PC-9 (cell line): ENCODE data around the gene STAG1. TPM values are rescaled to one million over a fixed set of nuclear protein-coding genes. Genes with fewer than 3 reads are reported as not detected.

Experiments used
- BruUV-seq: library from RNA; stranded (reverse); fragments of 400-500 nt; replicated peaks from 2 replicates; lab custom pipeline; 2021; lab: Mats Ljungman, UMichigan
- CTCF ChIA-PET: fragments of 300-600 bp; sonication (Branson Sonifier 250); formaldehyde crosslinking; loops from one replicate; lab custom pipeline; 2022; ENCODE audit warnings: antibody characterized with exemption; lab: Charles Lee
- POLR2A ChIA-PET: fragments of 300-600 bp; sonication (Branson Sonifier 250); formaldehyde crosslinking; loops from one replicate; lab custom pipeline; 2022; ENCODE audit warnings: antibody characterized with exemption; ENCODE audit not compliant: unreplicated experiment; lab: Charles Lee
- DNase-seq, 2 experiments: peaks; one replicate each; pipeline versions ENCODE4 v3.0.0 to v3.0.0-alpha.2; 2015 to 2022; ENCODE audit warnings: mixed read lengths in 1 of 2
- H2AFZ ChIP-seq: fragments of 200-600 bp; sonication (generic); 2 replicates; pipeline ENCODE4 v1.8.1; 2017; ENCODE audit warnings: antibody characterized with exemption
- H3F3A ChIP-seq: fragments of 200-600 bp; sonication (generic); 2 replicates; pipeline ENCODE4 v1.8.1; 2017; ENCODE audit warnings: antibody characterized with exemption, mild to moderate bottlenecking, low read depth; ENCODE audit not compliant: insufficient read depth
- H3K27ac ChIP-seq: fragments of 200-600 bp; sonication (generic); 2 replicates; pipeline ENCODE4 v1.6.1; 2016; ENCODE audit warnings: mixed run types
- H3K27me3 ChIP-seq: fragments of 200-600 bp; sonication (generic); 2 replicates; pipeline ENCODE4 v1.6.1; 2016; ENCODE audit warnings: low read depth, mixed run types; ENCODE audit not compliant: insufficient read depth
- H3K36me3 ChIP-seq: fragments of 200-600 bp; sonication (generic); 2 replicates; pipeline ENCODE4 v1.6.1; 2016; ENCODE audit warnings: low read depth, mixed run types
- H3K4me1 ChIP-seq: fragments of 200-600 bp; sonication (generic); replicated peaks from 2 replicates; pipeline ENCODE4 v1.6.1; 2016; ENCODE audit warnings: mixed run types; ENCODE audit not compliant: insufficient read depth
- H3K4me2 ChIP-seq: fragments of 200-600 bp; sonication (generic); 2 replicates; pipeline ENCODE4 v1.6.1; 2017; ENCODE audit warnings: mixed run types
- H3K4me3 ChIP-seq: fragments of 200-600 bp; sonication (generic); 2 replicates; pipeline ENCODE4 v1.6.1; 2016; ENCODE audit warnings: mixed run types
- H3K79me2 ChIP-seq: fragments of 200-600 bp; sonication (generic); 2 replicates; pipeline ENCODE4 v1.6.1; 2017; ENCODE audit warnings: low read depth, mixed run types
- H3K9me2 ChIP-seq: fragments of 200-600 bp; sonication (generic); 2 replicates; pipeline ENCODE4 v1.8.1; 2017; ENCODE audit warnings: mild to moderate bottlenecking; ENCODE audit not compliant: insufficient read depth
- H3K9me3 ChIP-seq: fragments of 200-600 bp; sonication (generic); 2 replicates; pipeline ENCODE4 v1.8.1; 2016; ENCODE audit warnings: low read depth; ENCODE audit not compliant: insufficient read depth
- H4K20me1 ChIP-seq: fragments of 200-600 bp; sonication (generic); 2 replicates; pipeline ENCODE4 v1.8.1; 2017; ENCODE audit not compliant: insufficient read depth
- EZH2 ChIP-seq: fragments of 200-600 bp; sonication (generic); IDR thresholded peaks from 2 replicates; pipeline ENCODE4 v1.8.0; 2017; ENCODE audit warnings: antibody characterized with exemption, low read depth
- intact Hi-C: fragments of 100-400 bp; cut with micrococcal nuclease; formaldehyde crosslinking; loops from one replicate; pipeline ENCODE4 v1.10.0; 2022; ENCODE audit not compliant: unreplicated experiment
- total RNA-seq: library from RNA; stranded (reverse); gene quantifications from 2 replicates; pipeline ENCODE4 v1.2.3, GENCODE V29; 2021
- TF ChIP-seq, protein P1 (sequence below): fragments of 200-600 bp; sonication (generic); conservative IDR thresholded peaks from 2 replicates; pipeline ENCODE4 v1.6.1; 2017; ENCODE audit warnings: mixed run types, antibody characterized with exemption, mild to moderate bottlenecking, moderate library complexity

The STAG1 gene
- total RNA-seq, 1 experiment from 2014 or later: 39.3 TPM

DNA sequence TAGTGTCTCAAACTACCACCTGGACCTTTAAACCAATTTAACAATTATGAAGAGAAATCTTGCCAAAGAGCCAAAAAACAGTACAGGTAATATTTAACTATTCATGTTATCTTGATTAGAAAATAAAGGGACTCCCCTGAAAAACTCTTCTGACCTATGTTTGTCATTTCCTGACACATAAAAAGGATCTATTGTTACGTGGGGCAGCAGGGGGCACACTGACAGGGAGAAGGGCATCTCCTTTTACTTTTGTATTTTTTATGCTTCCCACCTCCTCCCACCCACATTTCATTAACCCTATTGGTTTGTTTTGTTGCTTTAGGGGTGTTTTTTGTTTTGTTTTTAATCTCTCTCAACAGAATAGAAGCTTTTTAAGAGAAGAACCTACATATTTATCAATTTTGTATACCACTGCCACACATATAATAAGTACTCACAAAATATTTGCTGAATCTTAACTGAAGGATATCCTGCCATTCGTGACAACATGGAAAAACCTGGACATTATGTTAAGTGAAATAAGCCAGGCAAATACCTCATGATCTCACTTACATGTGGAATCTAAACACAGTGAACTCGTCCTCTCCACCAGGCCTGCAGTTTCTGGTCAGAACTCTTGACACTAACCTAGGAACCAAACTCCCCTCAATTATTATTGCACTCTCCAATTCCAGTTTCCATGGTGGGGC lies 17.7 kb downstream of the STAG1 start:
- Histone ChIP-seq H3F3A (no peaks in the 10 kb centered on the region), H2AFZ (no peak overlapping the region), H3K4me1 (no peaks in the 10 kb centered on the region), H3K9me3 (no peaks in the 10 kb centered on the region), H3K79me2 (peaks cover 84% of the 10 kb centered on the region), H3K36me3 (no peaks in the 10 kb centered on the region), H3K27me3 (no peaks in the 10 kb centered on the region), H3K4me2 (no peak overlapping the region), H4K20me1 (peaks cover 15% of the 10 kb centered on the region), H3K9me2 (no peaks in the 10 kb centered on the region), H3K27ac (no peak overlapping the region), H3K4me3 (no peak overlapping the region)
- ChIA-PET CTCF (no interaction called here), POLR2A (no interaction called here)
- no peak for DNase-seq
- no TSS peak for BruUV-seq
- intact Hi-C loops: no loop called here
- TF ChIP-seq, protein P1, sequence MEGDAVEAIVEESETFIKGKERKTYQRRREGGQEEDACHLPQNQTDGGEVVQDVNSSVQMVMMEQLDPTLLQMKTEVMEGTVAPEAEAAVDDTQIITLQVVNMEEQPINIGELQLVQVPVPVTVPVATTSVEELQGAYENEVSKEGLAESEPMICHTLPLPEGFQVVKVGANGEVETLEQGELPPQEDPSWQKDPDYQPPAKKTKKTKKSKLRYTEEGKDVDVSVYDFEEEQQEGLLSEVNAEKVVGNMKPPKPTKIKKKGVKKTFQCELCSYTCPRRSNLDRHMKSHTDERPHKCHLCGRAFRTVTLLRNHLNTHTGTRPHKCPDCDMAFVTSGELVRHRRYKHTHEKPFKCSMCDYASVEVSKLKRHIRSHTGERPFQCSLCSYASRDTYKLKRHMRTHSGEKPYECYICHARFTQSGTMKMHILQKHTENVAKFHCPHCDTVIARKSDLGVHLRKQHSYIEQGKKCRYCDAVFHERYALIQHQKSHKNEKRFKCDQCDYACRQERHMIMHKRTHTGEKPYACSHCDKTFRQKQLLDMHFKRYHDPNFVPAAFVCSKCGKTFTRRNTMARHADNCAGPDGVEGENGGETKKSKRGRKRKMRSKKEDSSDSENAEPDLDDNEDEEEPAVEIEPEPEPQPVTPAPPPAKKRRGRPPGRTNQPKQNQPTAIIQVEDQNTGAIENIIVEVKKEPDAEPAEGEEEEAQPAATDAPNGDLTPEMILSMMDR: no peak
- TF ChIP-seq EZH2: no peak

DNA sequence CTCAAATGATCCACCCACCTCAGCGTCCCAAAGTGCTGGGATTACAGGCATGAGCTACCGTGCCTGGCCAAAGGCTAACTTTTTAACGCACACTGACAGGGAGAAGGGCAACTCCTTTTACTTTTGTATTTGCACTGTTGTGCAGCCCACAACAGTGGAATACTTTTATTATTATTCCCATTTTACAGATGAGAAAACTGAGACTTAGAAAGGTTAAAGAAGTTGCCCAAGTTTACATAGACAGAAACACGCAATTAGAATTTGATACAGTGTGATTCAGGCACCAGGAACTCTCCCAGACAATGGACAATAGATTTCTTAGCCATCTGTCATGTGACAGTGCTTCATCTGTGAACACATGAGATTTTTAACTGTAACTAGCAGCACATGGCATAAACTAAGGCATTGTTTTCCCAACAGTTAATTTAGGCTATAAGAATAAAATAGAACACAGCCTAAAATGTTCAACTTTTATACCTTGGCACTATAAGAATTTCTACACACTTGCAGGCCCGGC lies 18.8 kb downstream of the STAG1 start:
- TF ChIP-seq, protein P1: no peak
- TF ChIP-seq EZH2: no peak
- no peaks in the 10 kb centered on the region for H3K4me1 ChIP-seq
- H3K4me2 ChIP-seq: no peak overlapping the region
- DNase-seq: no peak
- CTCF ChIA-PET: interaction anchor here (0.7 kb wide), 1 partner anchor 426 kb away, joined by 3 read pairs; no protein-coding TSS in a partner anchor
- no TSS peak for BruUV-seq
- H3K27me3 ChIP-seq: no peaks in the 10 kb centered on the region
- no peaks in the 10 kb centered on the region for H3F3A ChIP-seq
- H3K4me3 ChIP-seq: no peak overlapping the region
- peaks cover 10% of the 10 kb centered on the region for H4K20me1 ChIP-seq
- no peak overlapping the region for H2AFZ ChIP-seq
- no peak overlapping the region for H3K27ac ChIP-seq
- intact Hi-C loops: no loop called here
- H3K79me2 ChIP-seq: peaks cover 84% of the 10 kb centered on the region
- H3K36me3 ChIP-seq: no peaks in the 10 kb centered on the region
- no peaks in the 10 kb centered on the region for H3K9me3 ChIP-seq
- no peaks in the 10 kb centered on the region for H3K9me2 ChIP-seq
- POLR2A ChIA-PET: no interaction called here

DNA sequence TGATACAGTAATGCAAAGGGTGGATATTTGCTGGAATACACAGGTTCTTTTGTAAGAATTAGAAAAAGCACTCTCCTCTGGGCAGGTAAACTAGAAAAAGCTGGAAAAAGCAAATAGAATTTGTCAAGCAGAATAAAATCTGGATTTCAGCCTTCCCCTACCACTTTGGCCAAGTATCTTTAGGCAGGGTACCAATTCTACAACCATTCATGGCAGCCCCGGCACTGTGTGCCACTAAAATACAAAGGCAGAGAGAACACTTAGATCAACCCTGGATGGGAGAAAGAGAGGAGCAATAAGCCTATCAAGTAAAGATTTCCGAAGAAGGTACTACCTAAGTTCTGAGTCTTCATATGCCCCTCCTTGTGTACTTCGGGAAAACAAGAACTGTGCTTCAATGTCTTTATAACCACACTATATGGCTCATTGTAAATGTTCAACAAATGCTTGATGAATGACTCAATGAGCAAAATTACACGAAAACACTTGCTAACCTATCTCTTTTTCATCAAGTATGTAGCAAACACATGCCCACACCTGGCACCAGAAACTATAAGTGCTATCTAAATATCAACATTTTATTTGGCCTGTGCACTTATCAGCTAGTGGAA lies 20.8 kb downstream of the STAG1 start:
- Histone ChIP-seq H3K9me2 (no peaks in the 10 kb centered on the region), H4K20me1 (peaks cover 14% of the 10 kb centered on the region), H3K36me3 (no peaks in the 10 kb centered on the region), H3K4me2 (no peak overlapping the region), H2AFZ (no peak overlapping the region), H3F3A (no peaks in the 10 kb centered on the region; the same call in 1 of the 2 replicates), H3K79me2 (peaks cover 93% of the 10 kb centered on the region), H3K27me3 (no peaks in the 10 kb centered on the region), H3K27ac (no peak overlapping the region), H3K4me1 (no peaks in the 10 kb centered on the region), H3K4me3 (no peak overlapping the region), H3K9me3 (no peaks in the 10 kb centered on the region)
- no peak for DNase-seq
- TF ChIP-seq, protein P1: no peak
- no peak for TF ChIP-seq EZH2
- BruUV-seq: no TSS peak
- intact Hi-C loops: no loop called here
- CTCF ChIA-PET: interaction anchor here (0.7 kb wide), 1 partner anchor 254 kb away, joined by 3 read pairs; no protein-coding TSS in a partner anchor
- POLR2A ChIA-PET: no interaction called here
